Cerebellar cortex (tissue), 1 donor: Measurements from ENCODE around the gene RBBP5.

Experiments
- DNase-seq: peaks from one replicate; pipeline ENCODE4 v3.0.0-alpha.2; 2015; ENCODE audit warnings: low spot score

Gene RBBP5

GRCh38 chr1:205074084-205074483 is 47.7 kb downstream of the RBBP5 start:
- no peak for DNase-seq

DNA sequence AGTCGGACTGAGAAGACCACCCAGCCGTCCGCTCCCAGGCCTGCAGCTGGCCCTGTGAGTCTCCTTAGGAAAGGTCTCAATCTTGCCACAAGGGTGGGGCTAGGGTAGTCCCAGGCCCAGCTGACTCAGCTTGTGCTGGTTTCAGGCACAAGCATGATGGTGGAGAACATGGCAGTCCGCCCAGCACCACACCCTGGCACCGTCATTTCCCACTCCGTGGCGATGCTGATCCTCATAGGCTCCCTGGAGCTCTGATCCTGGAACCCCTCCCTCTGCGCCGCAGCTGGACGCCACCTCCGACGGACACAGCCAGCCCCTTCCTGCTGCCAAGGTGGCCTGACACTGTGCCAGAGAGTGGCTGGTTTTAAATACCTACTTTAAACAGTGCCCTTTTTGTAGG is 48.3 kb downstream of the RBBP5 start:
- DNase-seq, result no peak

DNA sequence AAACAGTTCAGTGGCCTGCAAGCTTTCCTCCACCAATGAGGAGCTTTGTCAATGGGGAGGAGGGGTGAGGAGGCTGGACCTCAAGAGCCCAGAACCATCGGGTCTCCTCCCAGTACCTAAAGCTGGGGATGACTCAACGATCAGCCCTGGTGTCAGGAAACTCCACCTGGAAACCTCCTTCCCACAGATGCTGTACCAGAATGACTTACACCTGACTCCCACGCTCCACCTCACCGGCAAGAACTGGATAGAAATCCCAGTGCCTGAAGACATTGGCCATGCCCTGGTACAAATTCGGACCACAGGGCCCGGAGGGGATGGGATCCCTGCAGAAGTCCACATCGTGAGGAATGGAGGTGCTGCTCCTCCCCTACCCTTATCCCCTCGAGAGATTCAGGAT is 48.9 kb downstream of the RBBP5 start:
- DNase-seq, result no peak

- DNase-seq, result no peak
These were observed 49.5 kb downstream of the RBBP5 start for GRCh38 chr1:205072286-205072685.

DNA sequence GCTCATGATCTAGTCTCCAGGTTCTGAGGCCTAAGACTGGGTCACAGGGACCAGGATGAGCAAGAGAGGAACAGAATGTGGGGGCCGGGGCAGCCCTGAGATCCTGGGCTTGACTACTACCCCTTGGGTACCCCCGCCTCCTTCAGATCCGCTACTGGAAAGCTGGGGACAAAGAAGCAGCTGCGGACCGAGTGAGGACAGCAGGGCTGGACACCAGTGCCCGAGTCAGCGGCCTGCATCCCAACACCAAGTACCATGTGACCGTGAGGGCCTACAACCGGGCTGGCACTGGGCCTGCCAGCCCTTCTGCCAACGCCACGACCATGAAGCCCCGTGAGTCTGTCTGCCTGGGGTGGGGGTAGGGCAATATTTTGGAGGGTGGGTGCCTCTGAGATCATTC is 50.0 kb downstream of the RBBP5 start:
- peak; percentile 61 for DNase-seq

- DNase-seq, result no peak
These were observed 50.8 kb downstream of the RBBP5 start for GRCh38 chr1:205071028-205071409.

- DNase-seq, result peak; percentile 49
These were observed 52.2 kb downstream of the RBBP5 start for GRCh38 chr1:205069371-205070125.

GRCh38 chr1:205068457-205069040 is 53.2 kb downstream of the RBBP5 start:
- DNase-seq, result no peak

DNA sequence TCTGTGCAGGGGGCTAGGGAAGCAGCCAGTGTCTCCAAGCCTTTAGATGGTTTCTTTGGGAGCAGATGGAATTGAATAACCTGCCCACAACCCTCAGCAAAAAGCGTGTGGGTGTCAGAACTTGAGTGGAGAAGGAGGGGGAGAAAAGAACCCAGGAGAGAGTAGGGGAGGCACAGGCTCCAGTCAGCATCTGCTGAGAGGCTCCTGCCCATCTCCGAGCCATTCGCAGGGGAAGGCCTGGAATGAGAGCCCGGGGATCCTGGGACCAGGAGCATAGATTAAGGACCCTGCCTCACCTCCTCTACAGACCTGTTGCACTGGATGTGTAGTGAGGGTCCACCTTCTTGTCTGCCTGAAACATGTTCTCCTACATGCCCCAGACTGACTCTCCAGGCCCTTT is 53.8 kb downstream of the RBBP5 start:
- no peak for DNase-seq

DNA sequence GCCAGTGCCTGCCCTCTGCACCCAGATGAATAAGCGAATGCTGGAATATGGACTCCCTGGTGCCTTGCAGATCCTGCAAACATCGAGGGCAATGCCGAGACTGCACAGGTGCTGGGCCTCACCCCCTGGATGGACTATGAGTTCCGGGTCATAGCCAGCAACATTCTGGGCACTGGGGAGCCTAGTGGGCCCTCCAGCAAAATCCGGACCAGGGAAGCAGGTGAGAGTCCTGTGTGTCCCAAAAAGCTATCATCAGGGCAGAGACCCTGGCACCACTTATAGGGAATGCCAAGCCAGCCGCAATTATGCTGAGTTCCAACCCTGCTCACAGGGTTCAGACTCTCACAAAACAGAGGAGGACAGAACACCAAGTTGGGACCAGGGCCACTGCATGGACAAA is 54.7 kb downstream of the RBBP5 start:
- DNase-seq, result no peak

GRCh38 chr1:205066141-205066818 is 55.5 kb downstream of the RBBP5 start:
- no peak for DNase-seq

DNA sequence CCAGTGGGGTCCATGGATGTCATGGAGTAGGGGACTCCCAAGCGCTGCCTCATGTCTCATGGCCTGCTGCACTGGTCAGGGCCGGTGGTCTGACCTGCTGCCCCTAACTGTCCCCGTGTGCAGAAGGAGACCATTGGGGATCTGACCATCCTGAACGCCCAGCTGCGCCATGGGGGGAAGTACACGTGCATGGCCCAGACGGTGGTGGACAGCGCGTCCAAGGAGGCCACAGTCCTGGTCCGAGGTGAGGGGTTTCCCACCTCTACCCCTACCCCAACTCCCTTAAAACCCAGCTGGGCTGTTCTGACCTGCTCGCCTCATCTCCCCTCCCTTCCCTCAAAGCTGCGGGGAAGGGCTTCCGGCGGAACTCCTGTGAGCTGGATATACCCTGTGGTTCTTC is 56.1 kb downstream of the RBBP5 start:
- no peak for DNase-seq

DNA sequence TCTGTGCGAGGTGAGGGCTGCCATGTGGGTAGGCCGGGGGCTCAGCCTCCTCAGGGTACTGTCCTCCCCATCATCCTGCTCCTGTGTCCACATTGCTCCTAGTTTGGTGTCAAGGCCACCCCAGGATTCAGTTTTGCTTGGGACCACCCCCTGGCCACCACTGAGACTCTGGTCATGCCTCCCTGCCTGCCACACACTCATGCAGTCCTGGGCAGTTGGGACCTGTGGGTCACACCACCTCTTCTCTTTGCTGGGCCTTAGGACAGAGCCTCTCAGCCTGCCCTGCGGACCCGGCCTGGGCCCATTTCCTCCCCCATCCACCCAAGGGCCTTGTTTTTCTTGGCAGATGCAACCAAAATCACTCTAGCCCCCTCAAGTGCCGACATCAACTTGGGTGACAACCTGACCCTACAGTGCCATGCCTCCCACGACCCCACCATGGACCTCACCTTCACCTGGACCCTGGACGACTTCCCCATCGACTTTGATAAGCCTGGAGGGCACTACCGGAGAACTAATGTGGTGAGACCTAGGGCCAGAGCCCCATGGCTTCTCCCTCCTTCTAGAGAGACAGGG is 56.9 kb downstream of the RBBP5 start:
- DNase-seq, result no peak

GRCh38 chr1:205064301-205064700 is 57.5 kb downstream of the RBBP5 start:
- no peak for DNase-seq

- no peak for DNase-seq
These were observed 58.9 kb downstream of the RBBP5 start for GRCh38 chr1:205062895-205063294.

GRCh38 chr1:205062319-205062718 is 59.5 kb downstream of the RBBP5 start:
- no peak for DNase-seq

DNA sequence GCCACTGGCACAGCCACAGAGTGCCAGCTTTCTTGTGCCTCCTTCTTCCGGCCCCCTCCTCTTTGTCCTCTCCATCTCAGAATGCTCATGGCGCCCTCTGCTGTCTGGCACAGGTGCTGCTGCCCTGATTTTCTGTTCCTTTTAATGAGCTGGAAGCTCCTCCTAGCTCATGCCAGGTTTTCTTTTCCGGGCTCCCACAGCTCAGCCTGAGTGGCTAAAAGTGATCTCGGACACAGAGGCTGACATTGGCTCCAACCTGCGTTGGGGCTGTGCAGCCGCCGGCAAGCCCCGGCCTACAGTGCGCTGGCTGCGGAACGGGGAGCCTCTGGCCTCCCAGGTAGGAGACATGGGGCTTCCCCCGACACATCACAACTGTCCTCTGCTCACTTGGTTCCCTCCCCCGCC is 60.1 kb downstream of the RBBP5 start:
- DNase-seq, result peak; percentile 98

DNA sequence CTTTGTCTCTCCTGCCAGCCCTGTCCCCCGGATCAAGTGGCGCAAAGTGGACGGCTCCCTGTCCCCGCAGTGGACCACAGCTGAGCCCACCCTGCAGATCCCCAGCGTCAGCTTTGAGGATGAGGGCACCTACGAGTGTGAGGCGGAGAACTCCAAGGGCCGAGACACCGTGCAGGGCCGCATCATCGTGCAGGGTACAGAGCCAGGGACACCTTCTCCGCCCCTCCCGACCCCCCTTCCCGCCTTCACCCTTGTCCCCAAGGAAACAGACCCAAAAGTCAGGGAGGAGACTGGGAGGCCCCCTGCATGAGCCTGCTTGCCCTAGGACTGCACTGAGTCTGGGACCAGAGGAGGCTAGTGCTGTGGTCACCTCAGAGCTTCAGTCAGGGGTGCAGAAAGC is 60.6 kb downstream of the RBBP5 start:
- no peak for DNase-seq

- DNase-seq, result no peak
These were observed 61.0 kb downstream of the RBBP5 start for GRCh38 chr1:205060746-205061145.

DNA sequence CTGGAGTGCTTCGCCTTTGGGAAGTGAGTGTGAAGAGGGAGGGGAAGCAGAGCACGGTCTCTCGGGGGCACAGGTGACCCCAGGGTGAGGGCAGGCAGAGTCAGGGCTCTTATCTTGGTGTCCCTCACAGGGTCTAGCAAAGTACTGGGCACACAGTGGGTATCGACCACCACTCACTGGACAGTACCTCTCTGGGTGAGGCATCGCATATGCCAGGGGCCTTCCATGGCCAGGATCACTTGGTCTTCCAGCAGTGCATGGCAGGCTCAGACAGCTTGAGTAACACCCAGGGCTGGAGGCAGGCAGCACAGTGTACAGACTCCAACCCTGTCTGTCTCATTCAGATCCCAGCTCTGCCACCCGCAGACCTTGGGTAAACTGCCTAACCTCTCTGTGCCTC is 62.1 kb downstream of the RBBP5 start:
- no peak for DNase-seq

DNA sequence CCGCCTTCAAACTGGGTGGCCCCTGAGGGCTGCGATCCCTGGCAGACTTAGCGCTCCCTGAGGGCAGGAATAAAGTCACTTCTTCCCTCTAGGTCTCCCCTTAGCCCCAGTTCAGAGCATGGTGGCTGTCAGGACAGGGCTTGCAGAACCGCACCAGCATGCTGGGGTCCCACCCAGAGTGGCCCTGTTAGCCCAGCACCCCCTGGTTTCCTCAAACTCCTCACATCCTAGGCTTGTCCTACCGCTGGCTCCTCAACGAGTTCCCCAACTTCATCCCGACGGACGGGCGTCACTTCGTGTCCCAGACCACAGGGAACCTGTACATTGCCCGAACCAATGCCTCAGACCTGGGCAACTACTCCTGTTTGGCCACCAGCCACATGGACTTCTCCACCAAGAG is 62.9 kb downstream of the RBBP5 start:
- DNase-seq, result no peak

GRCh38 chr1:205057808-205058575 is 63.8 kb downstream of the RBBP5 start:
- no peak for DNase-seq
